GM12878 (cell line): ENCODE results near the gene IFI27L1.

Experiments used
- BHLHE40 ChIP-seq, 2 experiments: fragments of 450-650 bp in 1 of 2; IDR thresholded peaks; 2 replicates each; pipeline ENCODE4 v1.6.1; 2011 to 2017; ENCODE audit warnings: low read depth in 2 of 2, borderline replicate concordance in 1 of 2, improper control_type of control experiment in 1 of 2, low read length in 1 of 2, mild to moderate bottlenecking in 1 of 2
- CBX5 ChIP-seq: sonication (generic); IDR thresholded peaks from 2 replicates; pipeline ENCODE4 v1.6.1; 2016; ENCODE audit warnings: low read depth, moderate library complexity, mild to moderate bottlenecking, inconsistent platforms
- MXI1 ChIP-seq: fragments of 150-350 bp; IDR thresholded peaks from 2 replicates; pipeline ENCODE4 v1.6.1; 2011; ENCODE audit warnings: low read depth, mild to moderate bottlenecking, inconsistent platforms, low read length, improper control_type of control experiment
- POLR2AphosphoS5 ChIP-seq: IDR thresholded peaks from 2 replicates; pipeline ENCODE4 v1.6.1; 2011; ENCODE audit warnings: mild to moderate bottlenecking, low read length, inconsistent platforms
- RCOR1 ChIP-seq: conservative IDR thresholded peaks from 2 replicates; pipeline ENCODE4 v1.6.1; 2012; ENCODE audit warnings: low read depth, low read length, improper control_type of control experiment
- TF ChIP-seq, protein P1 (sequence below): IDR thresholded peaks from 2 replicates; pipeline ENCODE4 v1.6.1; 2011; ENCODE audit warnings: borderline replicate concordance, low read depth, mild to moderate bottlenecking, moderate library complexity, mixed read lengths, low read length; ENCODE audit not compliant: insufficient read depth; ENCODE audit errors: extremely low read length
- TF ChIP-seq, protein P2 (sequence below), 3 experiments: IDR thresholded peaks in 2 of 3; conservative IDR thresholded peaks in 1 of 3; 2 replicates each; pipeline ENCODE4 v1.5.1; 2011; ENCODE audit warnings: low read depth in 3 of 3, low read length in 3 of 3, mild to moderate bottlenecking in 3 of 3, control low read depth in 2 of 3, moderate library complexity in 2 of 3, inconsistent platforms in 1 of 3, mixed read lengths in 1 of 3; ENCODE audit not compliant: control insufficient read depth in 2 of 3, insufficient read depth in 1 of 3; ENCODE audit errors: extremely low read depth in 1 of 3
- TF ChIP-seq, protein P3 (sequence below): IDR thresholded peaks from 2 replicates; pipeline ENCODE4 v1.6.1; 2012; ENCODE audit warnings: mild to moderate bottlenecking, low read depth, low read length

DNA sequence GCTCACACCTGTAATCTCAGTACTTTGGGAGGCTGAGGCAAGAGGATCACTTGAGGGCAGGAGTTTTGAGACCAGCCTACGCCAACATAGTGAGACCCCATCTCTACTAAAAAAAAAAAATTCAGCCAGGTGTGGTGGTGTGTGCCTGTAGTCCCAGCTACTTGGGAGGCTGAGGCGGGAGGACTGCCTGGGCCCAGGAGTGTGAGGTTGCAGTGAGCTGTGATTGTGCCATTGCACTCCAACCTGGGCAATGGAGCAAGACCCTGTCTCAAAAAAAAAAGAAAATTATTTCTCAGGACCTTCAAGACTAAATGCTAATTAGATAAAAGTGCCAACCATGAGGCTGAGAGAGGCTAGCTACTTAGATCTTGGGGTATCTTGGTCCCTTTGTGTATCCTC, 31.5 kb upstream of the IFI27L1 start:
- TF ChIP-seq, protein P1, sequence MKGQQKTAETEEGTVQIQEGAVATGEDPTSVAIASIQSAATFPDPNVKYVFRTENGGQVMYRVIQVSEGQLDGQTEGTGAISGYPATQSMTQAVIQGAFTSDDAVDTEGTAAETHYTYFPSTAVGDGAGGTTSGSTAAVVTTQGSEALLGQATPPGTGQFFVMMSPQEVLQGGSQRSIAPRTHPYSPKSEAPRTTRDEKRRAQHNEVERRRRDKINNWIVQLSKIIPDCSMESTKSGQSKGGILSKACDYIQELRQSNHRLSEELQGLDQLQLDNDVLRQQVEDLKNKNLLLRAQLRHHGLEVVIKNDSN: no peak
- TF ChIP-seq, protein P2, sequence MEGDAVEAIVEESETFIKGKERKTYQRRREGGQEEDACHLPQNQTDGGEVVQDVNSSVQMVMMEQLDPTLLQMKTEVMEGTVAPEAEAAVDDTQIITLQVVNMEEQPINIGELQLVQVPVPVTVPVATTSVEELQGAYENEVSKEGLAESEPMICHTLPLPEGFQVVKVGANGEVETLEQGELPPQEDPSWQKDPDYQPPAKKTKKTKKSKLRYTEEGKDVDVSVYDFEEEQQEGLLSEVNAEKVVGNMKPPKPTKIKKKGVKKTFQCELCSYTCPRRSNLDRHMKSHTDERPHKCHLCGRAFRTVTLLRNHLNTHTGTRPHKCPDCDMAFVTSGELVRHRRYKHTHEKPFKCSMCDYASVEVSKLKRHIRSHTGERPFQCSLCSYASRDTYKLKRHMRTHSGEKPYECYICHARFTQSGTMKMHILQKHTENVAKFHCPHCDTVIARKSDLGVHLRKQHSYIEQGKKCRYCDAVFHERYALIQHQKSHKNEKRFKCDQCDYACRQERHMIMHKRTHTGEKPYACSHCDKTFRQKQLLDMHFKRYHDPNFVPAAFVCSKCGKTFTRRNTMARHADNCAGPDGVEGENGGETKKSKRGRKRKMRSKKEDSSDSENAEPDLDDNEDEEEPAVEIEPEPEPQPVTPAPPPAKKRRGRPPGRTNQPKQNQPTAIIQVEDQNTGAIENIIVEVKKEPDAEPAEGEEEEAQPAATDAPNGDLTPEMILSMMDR (IDR thresholded peaks at IDR 0.05 in 2 of 3, conservative IDR thresholded peaks at IDR 0.05 in 1 of 3; ENCODE audit: control insufficient read depth in 2 of 3, extremely low read depth in 1 of 3, insufficient read depth in 1 of 3, low read depth in 3 of 3, low read length in 3 of 3): no peak
- TF ChIP-seq POLR2AphosphoS5 (no peak), RCOR1 (no peak), CBX5 (no peak), BHLHE40 (IDR thresholded peaks at IDR 0.05; ENCODE audit: borderline replicate concordance in 1 of 2, low read depth in 2 of 2, low read length in 1 of 2) (no peak), MXI1 (no peak)
- TF ChIP-seq, protein P3, sequence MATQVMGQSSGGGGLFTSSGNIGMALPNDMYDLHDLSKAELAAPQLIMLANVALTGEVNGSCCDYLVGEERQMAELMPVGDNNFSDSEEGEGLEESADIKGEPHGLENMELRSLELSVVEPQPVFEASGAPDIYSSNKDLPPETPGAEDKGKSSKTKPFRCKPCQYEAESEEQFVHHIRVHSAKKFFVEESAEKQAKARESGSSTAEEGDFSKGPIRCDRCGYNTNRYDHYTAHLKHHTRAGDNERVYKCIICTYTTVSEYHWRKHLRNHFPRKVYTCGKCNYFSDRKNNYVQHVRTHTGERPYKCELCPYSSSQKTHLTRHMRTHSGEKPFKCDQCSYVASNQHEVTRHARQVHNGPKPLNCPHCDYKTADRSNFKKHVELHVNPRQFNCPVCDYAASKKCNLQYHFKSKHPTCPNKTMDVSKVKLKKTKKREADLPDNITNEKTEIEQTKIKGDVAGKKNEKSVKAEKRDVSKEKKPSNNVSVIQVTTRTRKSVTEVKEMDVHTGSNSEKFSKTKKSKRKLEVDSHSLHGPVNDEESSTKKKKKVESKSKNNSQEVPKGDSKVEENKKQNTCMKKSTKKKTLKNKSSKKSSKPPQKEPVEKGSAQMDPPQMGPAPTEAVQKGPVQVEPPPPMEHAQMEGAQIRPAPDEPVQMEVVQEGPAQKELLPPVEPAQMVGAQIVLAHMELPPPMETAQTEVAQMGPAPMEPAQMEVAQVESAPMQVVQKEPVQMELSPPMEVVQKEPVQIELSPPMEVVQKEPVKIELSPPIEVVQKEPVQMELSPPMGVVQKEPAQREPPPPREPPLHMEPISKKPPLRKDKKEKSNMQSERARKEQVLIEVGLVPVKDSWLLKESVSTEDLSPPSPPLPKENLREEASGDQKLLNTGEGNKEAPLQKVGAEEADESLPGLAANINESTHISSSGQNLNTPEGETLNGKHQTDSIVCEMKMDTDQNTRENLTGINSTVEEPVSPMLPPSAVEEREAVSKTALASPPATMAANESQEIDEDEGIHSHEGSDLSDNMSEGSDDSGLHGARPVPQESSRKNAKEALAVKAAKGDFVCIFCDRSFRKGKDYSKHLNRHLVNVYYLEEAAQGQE: no peak
